Ascending aorta (tissue), 2 donors: Measurements from ENCODE around the gene DDR1. TPM values are rescaled to one million over a fixed set of nuclear protein-coding genes. Genes with fewer than 3 reads are reported as not detected.
"Not testable (repeated sequence)": the region's sequence is repeated elsewhere in the genome, so short reads cannot be mapped to it uniquely, and the experiment has no call there.

Experiments used
- DNase-seq, 2 donors: peaks; one replicate each; pipeline ENCODE4 v3.0.0-alpha.2; 2019; ENCODE audit warnings: low spot score in 2 of 2
- H3K27ac ChIP-seq, 2 donors: fragments of 200-600 bp; sonication (generic); one replicate each; pipeline ENCODE4 v1.5.1; 2016 to 2017; ENCODE audit warnings: mild to moderate bottlenecking in 1 of 2
- H3K27me3 ChIP-seq: fragments of 200-600 bp; sonication (generic); one replicate; pipeline ENCODE4 v1.5.1; 2017
- H3K36me3 ChIP-seq, 2 donors: fragments of 200-600 bp; sonication (generic); one replicate each; pipeline ENCODE4 v1.5.1; 2016
- H3K4me1 ChIP-seq, 2 donors: fragments of 200-600 bp; sonication (generic); one replicate each; pipeline ENCODE4 v1.5.1; 2016 to 2017; ENCODE audit warnings: mild to moderate bottlenecking in 1 of 2
- H3K4me3 ChIP-seq, 2 donors: fragments of 200-600 bp; sonication (generic); one replicate each; pipeline ENCODE4 v1.5.1; 2016 to 2017; ENCODE audit warnings: mild to moderate bottlenecking in 1 of 2
- H3K9me3 ChIP-seq, 2 donors: fragments of 200-600 bp; sonication (generic); one replicate each; pipeline ENCODE4 v1.5.1; 2016
- intact Hi-C: fragments of 100-400 bp; cut with DNase I; formaldehyde crosslinking; loops from one replicate; pipeline ENCODE4 v1.15.1; 2023
- total RNA-seq: library from RNA; depleted of rRNA; stranded (reverse); fragments of >200 nt; gene quantifications from one replicate; pipeline ENCODE4 v1.1.0, GENCODE V29; 2016
- TF ChIP-seq, protein P1 (sequence below), 3 experiments: fragments of 200-600 bp in 2 of 3; fragments of 450-650 bp in 1 of 3; sonication (generic) in 2 of 3; IDR thresholded peaks; one replicate each; pipeline ENCODE4 v1.5.1; 2016 to 2019; ENCODE audit warnings: antibody characterized with exemption in 3 of 3, mild to moderate bottlenecking in 1 of 3, moderate library complexity in 1 of 3

DDR1 gene
- total RNA-seq, 1 donor from 2014 or later, result 18.8 TPM

DNA sequence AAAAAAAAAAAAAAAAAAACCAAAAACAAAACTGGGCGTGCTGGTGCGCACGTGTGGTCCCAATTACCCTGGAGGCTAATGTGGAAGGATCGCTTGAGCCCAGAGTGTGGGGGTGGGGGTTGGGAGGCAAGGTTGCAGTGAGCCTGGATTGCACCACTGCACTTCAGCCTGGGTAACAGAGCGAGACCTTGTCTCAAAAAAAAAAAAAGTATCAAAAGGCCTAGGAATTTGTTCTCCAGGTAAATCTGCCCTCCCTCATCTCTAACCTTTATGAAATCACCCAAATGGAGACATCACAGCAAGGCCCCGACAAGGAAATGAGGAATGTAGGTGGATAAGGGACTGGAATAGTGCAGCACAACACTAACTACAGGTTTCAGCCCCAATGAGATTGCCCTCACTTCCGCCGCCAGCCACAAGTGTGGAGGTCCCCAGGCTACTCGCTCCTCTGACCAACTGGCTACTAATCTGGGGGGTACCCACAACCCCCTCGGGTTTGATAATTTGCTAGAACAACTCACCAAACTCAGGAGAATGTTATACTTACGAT lies 36.8 kb upstream of the DDR1 start:
- Histone ChIP-seq H3K27me3 (no peaks in the 10 kb centered on the region), H3K4me3 (no peak overlapping the region), H3K4me1 (peaks cover 0 to 5% of the 10 kb centered on the region in 2 donors), H3K9me3 (no peaks in the 10 kb centered on the region), H3K36me3 (no peaks in the 10 kb centered on the region), H3K27ac (no peak overlapping the region)
- intact Hi-C loops, result no loop called here
- peak in 1 of 2 donors; percentile 48 for DNase-seq
- TF ChIP-seq, protein P1, sequence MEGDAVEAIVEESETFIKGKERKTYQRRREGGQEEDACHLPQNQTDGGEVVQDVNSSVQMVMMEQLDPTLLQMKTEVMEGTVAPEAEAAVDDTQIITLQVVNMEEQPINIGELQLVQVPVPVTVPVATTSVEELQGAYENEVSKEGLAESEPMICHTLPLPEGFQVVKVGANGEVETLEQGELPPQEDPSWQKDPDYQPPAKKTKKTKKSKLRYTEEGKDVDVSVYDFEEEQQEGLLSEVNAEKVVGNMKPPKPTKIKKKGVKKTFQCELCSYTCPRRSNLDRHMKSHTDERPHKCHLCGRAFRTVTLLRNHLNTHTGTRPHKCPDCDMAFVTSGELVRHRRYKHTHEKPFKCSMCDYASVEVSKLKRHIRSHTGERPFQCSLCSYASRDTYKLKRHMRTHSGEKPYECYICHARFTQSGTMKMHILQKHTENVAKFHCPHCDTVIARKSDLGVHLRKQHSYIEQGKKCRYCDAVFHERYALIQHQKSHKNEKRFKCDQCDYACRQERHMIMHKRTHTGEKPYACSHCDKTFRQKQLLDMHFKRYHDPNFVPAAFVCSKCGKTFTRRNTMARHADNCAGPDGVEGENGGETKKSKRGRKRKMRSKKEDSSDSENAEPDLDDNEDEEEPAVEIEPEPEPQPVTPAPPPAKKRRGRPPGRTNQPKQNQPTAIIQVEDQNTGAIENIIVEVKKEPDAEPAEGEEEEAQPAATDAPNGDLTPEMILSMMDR (IDR thresholded peaks at IDR 0.05), result no peak

GRCh38 chr6:30847971-30848436 lies 36.3 kb upstream of the DDR1 start:
- TF ChIP-seq, protein P1 (IDR thresholded peaks at IDR 0.05), result no peak
- Histone ChIP-seq H3K9me3 (no peaks in the 10 kb centered on the region), H3K36me3 (no peaks in the 10 kb centered on the region), H3K27me3 (no peaks in the 10 kb centered on the region), H3K4me3 (no peak overlapping the region), H3K27ac (no peak overlapping the region), H3K4me1 (peaks cover 0 to 5% of the 10 kb centered on the region in 2 donors)
- intact Hi-C loops, result no loop called here
- DNase-seq, result no peak

DNA sequence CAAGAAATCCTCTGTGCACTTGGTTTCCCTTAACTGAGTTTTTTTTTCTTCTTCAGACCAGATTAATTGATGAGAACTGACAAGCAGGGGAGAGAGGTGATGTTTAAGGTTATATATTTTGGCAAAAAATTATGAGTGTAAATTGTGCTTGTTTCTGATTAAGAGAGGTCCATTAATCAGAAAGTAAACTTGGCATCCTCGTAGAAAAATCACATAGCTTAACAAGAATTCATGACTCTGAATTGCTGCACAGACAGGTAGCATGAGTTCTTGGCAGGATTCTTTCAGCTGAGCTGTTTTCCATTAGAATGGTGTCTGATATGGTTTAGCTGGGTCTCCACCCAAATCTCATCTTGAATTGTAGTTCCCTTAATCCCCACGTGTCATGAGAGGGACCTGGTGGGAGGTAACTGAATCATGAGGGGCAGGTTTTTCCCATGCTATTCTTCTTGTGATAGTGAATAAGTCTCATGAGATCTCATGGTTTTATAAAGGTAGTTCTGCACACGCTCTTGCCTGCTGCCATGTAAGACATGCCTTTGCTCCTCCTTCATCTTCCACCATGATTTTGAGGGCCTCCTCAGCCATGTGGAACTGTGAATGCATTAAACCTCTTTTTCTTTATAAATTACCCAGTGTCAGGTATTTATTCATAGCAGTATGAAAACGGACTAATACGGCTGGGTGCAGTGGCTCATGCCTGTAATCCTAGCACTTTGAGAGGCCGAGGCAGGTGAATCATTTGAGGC lies 34.2 kb upstream of the DDR1 start:
- Histone ChIP-seq H3K4me1 (no peaks in the 10 kb centered on the region), H3K27ac (no peak overlapping the region), H3K36me3 (no peaks in the 10 kb centered on the region), H3K4me3 (no peak overlapping the region), H3K27me3 (no peaks in the 10 kb centered on the region), H3K9me3 (no peaks in the 10 kb centered on the region)
- intact Hi-C loops, result no loop called here
- TF ChIP-seq, protein P1 (IDR thresholded peaks at IDR 0.05), result no peak
- DNase-seq, result no peak

- H3K27ac ChIP-seq, DNase-seq, H3K4me1 ChIP-seq, H3K27me3 ChIP-seq, H3K4me3 ChIP-seq, H3K36me3 ChIP-seq, H3K9me3 ChIP-seq, intact Hi-C loops: not testable (repeated sequence)
Observed at GRCh38 chr6:30852459-30852858, 31.9 kb upstream of the DDR1 start.

GRCh38 chr6:30854285-30855040 lies 29.9 kb upstream of the DDR1 start:
- no peaks in the 10 kb centered on the region for H3K4me1 ChIP-seq
- H3K4me3 ChIP-seq, result no peak overlapping the region
- no peaks in the 10 kb centered on the region for H3K9me3 ChIP-seq
- no peak for DNase-seq
- H3K27me3 ChIP-seq, result no peaks in the 10 kb centered on the region
- H3K36me3 ChIP-seq, result no peaks in the 10 kb centered on the region
- H3K27ac ChIP-seq, result no peak overlapping the region
- intact Hi-C loops, result no loop called here
- TF ChIP-seq, protein P1 (IDR thresholded peaks at IDR 0.05), result no peak
